SH-SY5Y (cell line): ENCODE measurements around the gene ADAMTSL3.

Source experiments
- GATA2 ChIP-seq: IDR thresholded peaks from 2 replicates; pipeline ENCODE4 v1.6.1; 2011; ENCODE audit warnings: mild to moderate bottlenecking, low read depth, low read length
- GATA3 ChIP-seq: IDR thresholded peaks from 2 replicates; pipeline ENCODE4 v1.6.1; 2011; ENCODE audit warnings: low read depth, mild to moderate bottlenecking, low read length, moderate library complexity

DNA sequence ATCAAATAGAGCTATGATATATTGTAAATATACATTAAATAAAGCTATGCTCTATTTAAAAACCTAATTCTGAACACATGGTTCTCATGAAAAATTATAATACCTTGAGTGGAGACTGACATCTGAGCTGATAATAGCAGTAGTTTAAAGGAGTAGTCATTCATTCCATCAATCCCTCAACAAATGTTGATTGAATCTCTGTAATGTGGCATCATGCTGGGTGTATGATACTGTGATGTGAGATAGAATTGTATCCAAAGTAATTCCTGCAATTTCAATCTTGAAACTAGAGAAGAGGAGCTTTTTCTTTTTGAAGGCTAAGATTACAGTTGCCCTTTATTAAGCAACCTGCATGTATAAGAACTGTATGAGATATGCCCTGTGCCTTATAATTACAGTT, 63.1 kb downstream of the ADAMTSL3 start:
- TF ChIP-seq GATA2 (no peak), GATA3 (no peak)
